Kasumi-1 (cell line): ENCODE results near the gene FOXK1.
A peak's percentile ranks its signal among the peaks of the same experiment; 100 is the strongest.

Experiments
- DNase-seq, 2 experiments: peaks; one replicate each; lab custom pipeline; 2025; lab: John Stamatoyannopoulos, UW

The FOXK1 gene

GRCh38 chr7:4722960-4723630, 41.0 kb downstream of the FOXK1 start:
- no peak for DNase-seq

DNA sequence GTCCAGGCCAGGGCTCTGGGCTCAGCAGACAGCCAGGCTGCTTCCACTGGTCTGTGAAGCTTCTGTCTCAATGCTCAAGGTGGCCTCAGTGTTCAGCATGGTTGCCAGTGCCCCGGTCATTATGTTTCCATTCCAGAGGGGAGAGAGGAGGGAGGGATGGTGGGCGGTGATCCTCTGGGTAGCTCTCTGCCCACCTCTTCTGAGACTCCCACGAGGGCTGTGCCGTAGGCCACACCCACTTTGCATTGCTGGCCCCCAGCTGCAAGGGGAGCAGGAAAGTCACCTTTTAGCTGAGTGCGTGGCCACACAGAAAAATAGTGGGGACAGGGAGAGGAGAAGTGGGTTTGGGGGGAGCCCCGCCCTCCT, 42.5 kb downstream of the FOXK1 start:
- no peak for DNase-seq

- DNase-seq, result no peak
Observed at GRCh38 chr7:4725014-4725849, 43.1 kb downstream of the FOXK1 start.

- no peak for DNase-seq
Observed at GRCh38 chr7:4725850-4726450, 43.9 kb downstream of the FOXK1 start.

DNA sequence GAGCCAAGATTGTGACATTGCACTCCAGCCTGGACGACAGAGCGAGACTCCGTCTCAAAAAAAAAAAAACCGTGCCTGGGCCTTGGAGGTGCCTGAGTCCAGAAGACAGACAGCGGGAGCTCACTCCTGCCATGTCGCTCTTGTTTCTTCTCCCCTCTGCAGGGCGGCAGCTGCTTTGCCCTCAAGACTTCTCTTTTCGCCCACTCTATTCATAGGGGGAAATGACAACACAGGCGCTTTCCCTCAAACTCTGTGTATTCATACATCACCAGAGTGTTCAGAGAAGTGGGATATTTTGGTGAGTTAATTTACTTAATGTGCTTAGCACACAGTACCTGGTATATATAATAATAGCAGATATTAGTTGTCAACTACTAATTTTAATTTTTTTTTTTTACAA, 44.5 kb downstream of the FOXK1 start:
- no peak for DNase-seq

DNA sequence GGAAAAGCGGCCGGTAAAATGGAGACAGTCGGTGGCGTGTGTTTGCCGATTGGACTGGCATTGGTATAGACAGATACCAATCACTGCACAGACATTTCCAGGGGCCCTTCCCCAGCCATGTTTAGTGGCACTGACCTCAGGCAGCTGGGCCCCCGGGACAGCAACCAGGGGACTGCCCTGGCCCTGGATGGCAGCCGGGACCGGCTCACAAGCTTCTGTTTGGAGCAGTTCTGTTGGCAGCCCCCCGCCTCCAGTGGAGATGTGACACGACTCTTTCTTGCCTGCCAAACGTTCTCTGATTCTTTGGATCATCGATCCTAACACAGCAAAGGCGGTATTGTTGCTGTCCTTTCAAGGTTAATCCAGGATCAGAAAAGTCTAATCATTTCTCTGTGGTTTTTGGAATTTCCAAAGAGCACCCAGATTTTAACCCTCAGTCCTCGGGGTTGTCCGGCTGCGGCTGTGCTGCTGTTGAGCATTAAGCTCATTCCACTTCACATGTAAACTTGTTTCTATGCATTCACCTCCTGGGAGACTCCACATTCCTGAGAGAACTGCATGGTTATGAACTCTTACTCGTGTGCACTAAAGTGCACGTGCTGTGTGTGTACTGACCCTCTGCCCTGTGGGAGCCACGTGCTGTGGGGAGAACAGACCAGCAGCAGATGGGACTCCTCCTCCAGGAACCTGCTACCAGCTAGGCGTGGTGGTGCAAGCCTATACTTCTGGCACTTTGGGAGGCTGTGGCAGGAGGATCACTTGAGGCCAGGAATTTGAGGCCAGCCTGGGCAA, 46.0 kb downstream of the FOXK1 start:
- DNase-seq, result no peak

GRCh38 chr7:4729266-4729665, 47.2 kb downstream of the FOXK1 start:
- no peak for DNase-seq

- no peak for DNase-seq
Observed at GRCh38 chr7:4730276-4730675, 48.2 kb downstream of the FOXK1 start.

DNA sequence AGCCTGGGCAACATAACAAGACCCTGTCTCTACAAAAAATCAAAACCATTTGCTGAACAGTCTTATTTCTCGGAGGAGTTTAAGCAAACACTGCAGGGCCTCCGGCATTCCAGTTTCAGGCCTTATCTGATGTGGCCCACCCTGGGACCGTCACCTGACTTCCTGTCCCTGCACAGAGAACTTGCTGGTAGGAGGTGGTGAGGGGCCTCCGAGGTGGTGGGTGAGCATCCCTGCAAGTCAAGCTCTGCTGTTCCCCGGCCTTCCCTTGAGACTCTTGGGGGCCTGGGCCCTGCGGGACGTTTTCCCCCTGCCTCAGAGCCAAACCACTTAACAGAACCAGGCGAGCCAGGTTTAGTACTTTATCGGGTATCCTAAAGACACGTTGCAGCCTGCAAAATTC, 48.9 kb downstream of the FOXK1 start:
- no peak for DNase-seq

GRCh38 chr7:4731803-4732202, 49.7 kb downstream of the FOXK1 start:
- no peak for DNase-seq

DNA sequence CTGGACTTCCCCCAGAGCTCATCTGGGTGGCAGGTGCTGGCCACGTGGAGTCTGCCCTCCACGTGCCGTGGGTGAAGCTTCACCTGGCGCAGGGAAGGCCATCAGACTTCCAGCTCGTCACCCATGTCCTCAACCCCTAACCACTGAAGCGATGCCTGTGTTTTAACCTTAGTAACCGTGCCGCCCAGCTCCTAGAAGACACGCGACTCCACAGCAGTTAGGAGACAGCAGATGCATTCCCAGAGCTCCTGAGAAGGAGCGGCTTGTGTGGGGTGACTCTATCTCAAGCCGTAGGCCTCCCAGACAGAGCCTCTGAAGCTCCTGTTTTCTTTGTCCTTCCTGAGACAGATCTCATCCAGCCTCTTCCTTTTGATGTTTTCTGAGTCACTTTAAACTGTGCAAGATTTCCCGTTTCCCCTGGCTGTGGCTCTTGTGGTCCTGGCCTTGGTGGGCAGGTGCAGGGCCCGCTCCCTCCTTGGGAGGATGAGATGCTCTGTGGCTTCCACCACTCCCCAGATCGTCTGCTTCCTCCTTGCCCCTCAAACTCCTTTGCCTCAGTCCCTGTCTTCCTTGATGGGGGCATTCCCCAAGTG, 51.9 kb downstream of the FOXK1 start:
- DNase-seq, result peak; percentile 30 to 37

DNA sequence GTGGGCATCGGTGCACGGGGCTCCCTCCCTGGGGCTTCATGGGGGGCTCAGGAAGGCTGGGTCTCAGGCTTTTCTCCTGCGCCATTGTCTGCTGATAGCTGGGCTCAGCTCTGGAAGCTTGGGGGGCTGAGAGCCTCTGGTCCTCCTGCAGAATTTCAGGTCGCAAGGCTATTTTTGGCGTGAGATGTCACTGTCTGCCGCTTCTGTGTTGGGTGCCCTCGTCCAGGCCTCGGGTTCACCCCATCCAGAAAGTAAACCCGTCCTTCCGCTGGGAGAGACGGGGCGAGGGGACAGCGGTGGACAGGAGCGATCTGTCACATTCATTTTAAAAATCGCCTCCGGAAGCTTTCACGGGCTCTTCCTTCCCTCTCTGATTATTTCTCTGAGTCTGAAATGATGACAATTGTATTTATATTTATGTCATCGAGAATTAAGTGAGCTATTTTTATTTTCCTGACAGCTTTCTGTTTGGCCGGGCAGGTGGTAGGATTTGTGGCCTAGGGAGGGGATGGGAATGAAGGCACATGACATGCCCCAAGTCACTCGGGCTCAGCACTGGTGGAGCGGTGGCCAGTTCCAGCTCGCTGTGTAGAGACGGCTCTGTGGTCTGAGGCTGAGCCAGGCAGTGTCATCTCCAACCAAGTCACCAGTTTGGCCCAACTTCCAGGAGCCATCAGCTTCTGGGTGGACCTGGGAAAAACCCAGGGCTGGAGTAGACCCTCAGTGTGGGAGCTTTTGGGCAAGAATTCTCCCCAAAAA, 52.7 kb downstream of the FOXK1 start:
- no peak for DNase-seq

- DNase-seq, result no peak
Observed at GRCh38 chr7:4737300-4737699, 55.2 kb downstream of the FOXK1 start.

DNA sequence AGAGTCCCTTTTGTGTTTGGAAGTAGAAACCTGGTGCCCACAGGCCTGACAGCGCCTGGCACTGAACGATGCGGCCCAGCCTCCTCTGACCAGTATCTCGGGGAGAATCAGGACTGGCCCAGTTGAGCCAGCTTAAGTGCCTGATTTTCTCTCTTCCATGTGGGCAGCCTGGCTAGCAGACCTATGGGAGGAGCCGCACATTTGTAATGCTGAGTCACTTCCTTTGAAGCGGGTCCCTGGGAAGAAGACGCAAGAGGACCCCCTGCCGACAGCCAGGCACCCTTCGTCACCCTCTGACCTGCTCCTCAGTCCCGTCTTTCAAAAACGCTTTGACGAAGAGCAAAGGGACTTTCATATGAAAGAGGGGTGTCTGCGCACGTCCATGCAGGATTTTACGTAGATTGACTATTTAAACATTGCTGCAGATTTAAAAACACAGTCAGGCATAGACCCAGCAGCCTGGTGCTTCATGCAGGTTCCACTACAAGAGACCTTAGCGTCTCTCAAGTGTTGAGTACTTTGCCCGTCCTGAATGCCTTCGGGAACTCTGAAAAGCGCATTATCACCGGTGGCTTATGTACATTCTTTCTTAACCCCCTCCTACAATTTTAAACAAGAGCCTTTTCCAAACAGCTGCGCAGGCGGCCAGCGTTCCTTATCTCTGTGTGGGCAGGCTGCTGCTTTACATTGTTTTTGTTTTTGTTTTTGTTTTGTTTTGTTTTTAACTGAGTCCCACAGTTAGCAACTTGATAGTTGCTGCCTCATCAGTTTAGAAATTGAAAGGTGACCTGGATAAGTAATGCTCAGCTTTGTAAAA, 56.8 kb downstream of the FOXK1 start:
- peak; percentile 50 to 51 for DNase-seq

DNA sequence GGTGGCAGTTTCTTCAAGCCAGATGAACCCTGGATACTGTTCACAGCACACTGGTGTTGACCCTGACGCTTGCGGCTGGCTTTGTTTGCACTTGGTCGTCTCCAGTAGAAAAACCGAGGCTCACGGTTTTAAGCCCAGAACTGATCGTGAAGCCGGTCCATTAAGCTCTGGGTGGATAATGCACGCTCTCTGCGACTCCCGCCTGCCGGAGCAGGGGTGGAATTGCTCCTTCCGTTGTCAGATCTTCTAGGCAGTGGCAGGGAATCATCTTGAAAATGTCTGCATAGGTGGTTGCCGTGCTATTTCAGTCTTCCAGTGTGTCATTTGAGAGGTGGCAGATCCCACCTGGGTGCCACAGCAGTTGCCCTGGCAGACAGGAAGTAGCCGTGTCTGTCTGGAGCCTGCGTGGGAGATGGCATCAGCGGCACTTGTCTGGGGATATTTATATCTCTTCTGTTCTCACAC, 57.5 kb downstream of the FOXK1 start:
- DNase-seq, result peak; percentile 12 to 27

- DNase-seq, result no peak
Observed at GRCh38 chr7:4740796-4741195, 58.7 kb downstream of the FOXK1 start.

DNA sequence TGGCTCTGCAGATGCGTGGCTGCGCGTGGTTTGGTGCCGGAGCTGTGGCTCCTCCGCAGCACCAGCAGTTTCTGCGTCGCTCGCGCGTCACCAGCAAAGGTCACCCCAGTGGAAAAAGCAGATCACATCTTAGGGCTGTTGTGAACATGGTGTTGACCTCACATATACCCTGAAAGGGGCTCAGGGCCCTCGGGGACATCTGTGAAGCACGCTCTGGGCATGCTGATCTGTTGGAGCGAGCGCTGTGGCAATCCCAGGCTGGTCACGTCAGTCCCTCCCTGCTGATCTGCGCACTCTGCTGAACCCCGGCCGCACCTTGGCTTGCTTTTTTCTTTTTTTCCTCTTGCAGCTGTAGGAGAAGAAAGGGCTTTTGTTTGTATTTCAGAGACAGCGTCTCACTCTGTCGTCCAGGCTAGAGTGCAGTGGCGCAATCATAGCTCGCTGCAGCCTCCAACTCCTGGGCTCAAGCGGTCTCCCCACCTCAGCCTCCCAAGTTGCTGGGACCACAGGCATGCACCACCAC, 60.0 kb downstream of the FOXK1 start:
- DNase-seq, result no peak

GRCh38 chr7:4742852-4743251, 60.8 kb downstream of the FOXK1 start:
- no peak for DNase-seq

DNA sequence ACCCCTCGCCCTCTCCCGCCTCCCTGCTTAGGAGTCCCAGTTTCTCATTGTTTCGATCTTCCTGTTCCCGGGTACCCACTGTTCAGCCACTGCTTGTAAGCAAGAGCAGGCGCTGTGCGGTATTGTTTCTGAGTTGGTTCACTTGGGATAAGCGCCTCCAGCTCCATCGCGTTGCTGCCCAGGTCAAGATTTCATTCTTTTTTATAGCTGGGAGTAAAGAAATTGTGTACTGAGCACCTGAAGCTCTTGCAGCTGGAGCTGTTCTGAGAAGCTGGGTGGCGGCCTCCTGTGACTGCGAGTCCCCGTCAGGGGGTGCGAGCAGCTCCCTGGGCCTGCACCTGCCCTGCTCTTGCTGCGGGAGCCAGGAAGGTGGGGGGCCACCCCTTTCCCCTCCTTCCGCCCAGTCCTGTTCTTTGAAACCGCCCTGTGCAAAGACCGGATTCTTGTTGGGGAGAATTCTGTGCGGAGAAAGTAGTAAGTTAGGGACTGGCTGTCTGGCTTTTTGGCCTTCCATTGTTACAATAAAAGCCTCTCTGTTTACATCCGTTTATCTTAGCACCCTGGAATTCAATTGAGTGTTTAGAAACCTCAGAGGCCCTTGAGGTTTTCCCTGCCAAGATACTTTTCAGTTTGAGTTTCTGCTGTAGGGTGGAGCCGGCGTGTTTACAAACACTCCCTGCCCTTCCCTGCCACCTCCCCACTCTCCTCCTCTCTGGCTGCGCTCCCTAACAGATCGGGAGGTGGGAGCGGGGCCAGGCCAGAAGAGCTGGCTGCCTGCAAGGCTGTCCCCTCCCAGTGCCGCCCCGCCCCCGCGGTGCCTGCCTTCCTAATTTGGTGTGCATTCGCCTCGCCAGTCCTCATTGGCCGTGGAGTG, 62.5 kb downstream of the FOXK1 start:
- peak; percentile 48 to 61 for DNase-seq
